ENCODE measurements around the gene CLTA.

- TF ChIP-seq CTCF (tag by site-specific recombination; IDR thresholded peaks at IDR 0.05) (no peak), ZBTB48 (tag by site-specific recombination; IDR thresholded peaks at IDR 0.05) (no peak), ZNF610 (tag by site-specific recombination; IDR thresholded peaks at IDR 0.05; ENCODE audit: borderline replicate concordance) (no peak), ZNF169 (tag by site-specific recombination; IDR thresholded peaks at IDR 0.05) (no peak), ZNF830 (tag by site-specific recombination; IDR thresholded peaks at IDR 0.05; ENCODE audit: low read depth) (no peak)
Measured at GRCh38 chr9:36158122-36158521, 32.6 kb upstream of the CLTA start.
